HEK293 (cell line): ENCODE data around the gene LILRA6.

Source experiments
- CTCF ChIA-PET: fragments of 350-600 bp; formaldehyde crosslinking; extraction: SDS; loops from one replicate; lab custom pipeline; 2021; ENCODE audit warnings: antibody characterized with exemption; lab: Yijun Ruan, JAX
- POLR2A ChIA-PET: fragments of 300-600 bp; formaldehyde crosslinking; extraction: SDS; loops from one replicate; lab custom pipeline; 2020; ENCODE audit warnings: antibody characterized with exemption, inconsistent platforms; lab: Yijun Ruan, JAX
- H3K27ac ChIP-seq: fragments of 200-500 bp; sonication (Bioruptor generic); 2 replicates; pipeline ENCODE4 v1.5.1; 2014; ENCODE audit warnings: low read depth, low read length, control low read depth, inconsistent platforms; ENCODE audit errors: extremely low read depth
- H3K36me3 ChIP-seq, 2 experiments: fragments of 200-500 bp in 1 of 2; sonication (Bioruptor generic) in 1 of 2; 1 replicate in 1 of 2; 2 replicates in 1 of 2; pipeline ENCODE4 v1.5.1; 2014 to 2017; ENCODE audit warnings: inconsistent platforms in 2 of 2, low read length in 2 of 2; ENCODE audit not compliant: control insufficient read depth in 2 of 2, insufficient read depth in 1 of 2
- H3K4me1 ChIP-seq: fragments of 200-500 bp; sonication (Bioruptor generic); 2 replicates; pipeline ENCODE4 v1.5.1; 2014; ENCODE audit warnings: mild to moderate bottlenecking, low read length, inconsistent platforms; ENCODE audit not compliant: control insufficient read depth, insufficient read depth
- H3K4me3 ChIP-seq: 2 replicates; pipeline ENCODE4 v1.5.1; 2011; ENCODE audit warnings: low read depth, mild to moderate bottlenecking, control low read depth, low read length, moderate library complexity
- H3K9me3 ChIP-seq: fragments of 200-500 bp; sonication (Bioruptor generic); 2 replicates; pipeline ENCODE4 v1.5.1; 2014; ENCODE audit warnings: low read depth, low read length, inconsistent platforms; ENCODE audit not compliant: control insufficient read depth, insufficient read depth
- ATF2 ChIP-seq: fragments of 450-650 bp; formaldehyde crosslinking; IDR thresholded peaks from 2 replicates; pipeline ENCODE4 v1.5.1; 2016; ENCODE audit warnings: missing biosample characterization, missing genetic modification characterization, low read depth
- BCL6B ChIP-seq: fragments of 450-650 bp; formaldehyde crosslinking; IDR thresholded peaks from 2 replicates; pipeline ENCODE4 v1.5.1; 2017; ENCODE audit warnings: missing biosample characterization, missing genetic modification characterization
- EGR2 ChIP-seq: fragments of 450-650 bp; formaldehyde crosslinking; IDR thresholded peaks from 2 replicates; pipeline ENCODE4 v1.5.1; 2016; ENCODE audit warnings: low read depth, missing biosample characterization, missing genetic modification characterization
- ELK4 ChIP-seq: IDR thresholded peaks from 2 replicates; pipeline ENCODE4 v1.6.1; 2011; ENCODE audit warnings: mild to moderate bottlenecking, low read depth, low read length, borderline replicate concordance
- KLF1 ChIP-seq: fragments of 450-650 bp; formaldehyde crosslinking; IDR thresholded peaks from 2 replicates; pipeline ENCODE4 v1.5.1; 2016; ENCODE audit warnings: missing biosample characterization, missing genetic modification characterization
- KLF17 ChIP-seq: fragments of 450-650 bp; formaldehyde crosslinking; IDR thresholded peaks from 2 replicates; pipeline ENCODE4 v1.5.1; 2016; ENCODE audit warnings: missing biosample characterization, missing genetic modification characterization
- KLF7 ChIP-seq: fragments of 450-650 bp; formaldehyde crosslinking; IDR thresholded peaks from 2 replicates; pipeline ENCODE4 v1.5.1; 2016; ENCODE audit warnings: missing biosample characterization, missing genetic modification characterization, borderline replicate concordance
- KLF8 ChIP-seq: fragments of 450-650 bp; formaldehyde crosslinking; IDR thresholded peaks from 2 replicates; pipeline ENCODE4 v1.5.1; 2016; ENCODE audit warnings: missing biosample characterization, missing genetic modification characterization
- KLF9 ChIP-seq: fragments of 450-650 bp; formaldehyde crosslinking; IDR thresholded peaks from 2 replicates; pipeline ENCODE4 v1.5.1; 2016; ENCODE audit warnings: missing biosample characterization, missing genetic modification characterization, low read depth
- MZF1 ChIP-seq: fragments of 450-650 bp; formaldehyde crosslinking; IDR thresholded peaks from 2 replicates; pipeline ENCODE4 v1.5.1; 2017; ENCODE audit warnings: missing biosample characterization, missing genetic modification characterization, borderline replicate concordance
- OVOL3 ChIP-seq: fragments of 450-650 bp; formaldehyde crosslinking; IDR thresholded peaks from 2 replicates; pipeline ENCODE4 v1.5.1; 2016; ENCODE audit warnings: missing biosample characterization, missing genetic modification characterization
- RBAK ChIP-seq: fragments of 450-650 bp; formaldehyde crosslinking; IDR thresholded peaks from 2 replicates; pipeline ENCODE4 v1.5.1; 2016; ENCODE audit warnings: missing biosample characterization, missing genetic modification characterization
- SALL2 ChIP-seq: fragments of 450-650 bp; formaldehyde crosslinking; IDR thresholded peaks from 2 replicates; pipeline ENCODE4 v1.5.0; 2017; ENCODE audit warnings: missing biosample characterization, mild to moderate bottlenecking, missing genetic modification characterization, borderline replicate concordance
- SP2 ChIP-seq: fragments of 450-650 bp; formaldehyde crosslinking; IDR thresholded peaks from 2 replicates; pipeline ENCODE4 v1.5.1; 2016; ENCODE audit warnings: missing biosample characterization, missing genetic modification characterization
- WT1 ChIP-seq: fragments of 450-650 bp; formaldehyde crosslinking; IDR thresholded peaks from 2 replicates; pipeline ENCODE4 v1.5.1; 2016; ENCODE audit warnings: missing biosample characterization, missing genetic modification characterization
- ZBTB17 ChIP-seq: fragments of 450-650 bp; formaldehyde crosslinking; IDR thresholded peaks from 2 replicates; pipeline ENCODE4 v1.5.1; 2016; ENCODE audit warnings: missing biosample characterization, missing genetic modification characterization
- ZBTB20 ChIP-seq: fragments of 450-650 bp; formaldehyde crosslinking; IDR thresholded peaks from 2 replicates; pipeline ENCODE4 v1.5.1; 2016; ENCODE audit warnings: missing biosample characterization, missing genetic modification characterization
- ZBTB21 ChIP-seq: fragments of 450-650 bp; formaldehyde crosslinking; IDR thresholded peaks from 2 replicates; pipeline ENCODE4 v1.5.1; 2017; ENCODE audit warnings: missing biosample characterization, missing genetic modification characterization
- ZIC2 ChIP-seq: fragments of 450-650 bp; formaldehyde crosslinking; IDR thresholded peaks from 2 replicates; pipeline ENCODE4 v1.5.1; 2016; ENCODE audit warnings: missing biosample characterization, missing genetic modification characterization
- ZNF132 ChIP-seq: fragments of 450-650 bp; formaldehyde crosslinking; IDR thresholded peaks from 2 replicates; pipeline ENCODE4 v1.5.1; 2017; ENCODE audit warnings: missing biosample characterization, missing genetic modification characterization, borderline replicate concordance
- ZNF2 ChIP-seq: fragments of 450-650 bp; formaldehyde crosslinking; IDR thresholded peaks from 2 replicates; pipeline ENCODE4 v1.5.1; 2016; ENCODE audit warnings: missing biosample characterization, missing genetic modification characterization
- ZNF302 ChIP-seq: fragments of 450-650 bp; formaldehyde crosslinking; IDR thresholded peaks from 2 replicates; pipeline ENCODE4 v1.5.1; 2016; ENCODE audit warnings: missing biosample characterization, missing genetic modification characterization, low read depth
- ZNF311 ChIP-seq: fragments of 450-650 bp; formaldehyde crosslinking; IDR thresholded peaks from 2 replicates; pipeline ENCODE4 v1.5.1; 2017; ENCODE audit warnings: missing biosample characterization, missing genetic modification characterization, borderline replicate concordance
- ZNF335 ChIP-seq: fragments of 450-650 bp; formaldehyde crosslinking; conservative IDR thresholded peaks from 2 replicates; pipeline ENCODE4 v1.5.1; 2016; ENCODE audit warnings: missing biosample characterization, missing genetic modification characterization
- ZNF350 ChIP-seq: fragments of 450-650 bp; formaldehyde crosslinking; IDR thresholded peaks from 2 replicates; pipeline ENCODE4 v1.5.0; 2017; ENCODE audit warnings: missing biosample characterization, mild to moderate bottlenecking, missing genetic modification characterization
- ZNF426 ChIP-seq: fragments of 450-650 bp; formaldehyde crosslinking; IDR thresholded peaks from 2 replicates; pipeline ENCODE4 v1.5.1; 2017; ENCODE audit warnings: missing biosample characterization, missing genetic modification characterization, mild to moderate bottlenecking, inconsistent platforms, moderate library complexity
- ZNF580 ChIP-seq: fragments of 450-650 bp; formaldehyde crosslinking; IDR thresholded peaks from 2 replicates; pipeline ENCODE4 v1.5.1; 2016; ENCODE audit warnings: missing biosample characterization, missing genetic modification characterization
- ZNF610 ChIP-seq: fragments of 450-650 bp; formaldehyde crosslinking; IDR thresholded peaks from 2 replicates; pipeline ENCODE4 v1.5.1; 2016; ENCODE audit warnings: missing biosample characterization, missing genetic modification characterization, borderline replicate concordance
- ZNF837 ChIP-seq: fragments of 450-650 bp; formaldehyde crosslinking; IDR thresholded peaks from 2 replicates; pipeline ENCODE4 v1.5.1; 2016; ENCODE audit warnings: missing biosample characterization, missing genetic modification characterization

LILRA6 gene

GRCh38 chr19:54190503-54191010 is 52.0 kb downstream of the LILRA6 start (continued):
- TF ChIP-seq ZNF335 (peak; percentile 82), ZNF311 (tag by site-specific recombination) (no peak), ZNF426 (tag by site-specific recombination) (no peak), MZF1 (tag by site-specific recombination) (no peak), RBAK (tag by site-specific recombination) (no peak), ZNF837 (tag by site-specific recombination) (no peak), ZBTB20 (tag by site-specific recombination) (0 out of 2 replicates have a peak, but pooled peaks have one; percentile 1), ZBTB17 (tag by site-specific recombination) (peak; percentile 67), ATF2 (no peak; the same call in 1 of the 2 replicates), KLF17 (0 out of 2 replicates have a peak, but pooled peaks have one; percentile 8), ZBTB21 (tag by site-specific recombination) (peak; percentile 53; the same call in 1 of the 2 replicates), ZNF350 (tag by site-specific recombination) (no peak), ZIC2 (no peak), SP2 (peak; percentile 38), KLF7 (tag by site-specific recombination) (no peak), ZNF580 (no peak), BCL6B (tag by site-specific recombination) (no peak), EGR2 (tag by site-specific recombination) (no peak; the same call in none of the 2 replicates)

GRCh38 chr19:54189735-54190502 is 52.7 kb downstream of the LILRA6 start:
- Histone ChIP-seq H3K36me3 (peaks cover 25 to 43% of the 10 kb centered on the region in 2 experiments), H3K27ac (peak overlapping the region; percentile 95), H3K4me1 (peaks cover 14% of the 10 kb centered on the region), H3K9me3 (no peaks in the 10 kb centered on the region), H3K4me3 (peak overlapping the region; percentile 87)
- POLR2A ChIA-PET, result interaction anchor here (0.5 to 6.4 kb wide), 24 partner anchors 10 to 384 kb away, joined by 3 to 241 read pairs (median 4); partner anchors contain the start of genes CNOT3, LENG1, LENG8 and LENG9
- CTCF ChIA-PET, result interaction anchor here (0.7 to 3.2 kb wide), 12 partner anchors 8 to 201 kb away, joined by 3 to 28 read pairs (median 5); no protein-coding TSS in a partner anchor
- TF ChIP-seq ZNF2 (peak; percentile 74), KLF9 (tag by site-specific recombination) (peak; percentile 84), ZNF610 (peak; percentile 84; the same call in 1 of the 2 replicates), KLF17 (peak; percentile 86), ZIC2 (peak; percentile 90), ZNF132 (tag by site-specific recombination) (no peak), EGR2 (tag by site-specific recombination) (peak; percentile 85), WT1 (peak; percentile 41; the same call in 1 of the 2 replicates), KLF8 (peak; percentile 99), ZNF302 (tag by site-specific recombination) (no peak), OVOL3 (no peak), SALL2 (tag by site-specific recombination) (no peak), KLF1 (tag by site-specific recombination) (peak; percentile 95), ELK4 (0 out of 2 replicates have a peak, but pooled peaks have one; percentile 61)
